HG03045 (cell line): Measurements from ENCODE around the gene OTOS.

Source experiments
- ATAC-seq: cut with Tn5 transposase; IDR thresholded peaks from one replicate; pipeline ENCODE4 v1.9.1; 2021; ENCODE audit warnings: mild to moderate bottlenecking, moderate library complexity; ENCODE audit not compliant: unreplicated experiment

Gene OTOS

GRCh38 chr2:240153418-240153817 lies 13.0 kb upstream of the OTOS start:
- ATAC-seq: no peak

DNA sequence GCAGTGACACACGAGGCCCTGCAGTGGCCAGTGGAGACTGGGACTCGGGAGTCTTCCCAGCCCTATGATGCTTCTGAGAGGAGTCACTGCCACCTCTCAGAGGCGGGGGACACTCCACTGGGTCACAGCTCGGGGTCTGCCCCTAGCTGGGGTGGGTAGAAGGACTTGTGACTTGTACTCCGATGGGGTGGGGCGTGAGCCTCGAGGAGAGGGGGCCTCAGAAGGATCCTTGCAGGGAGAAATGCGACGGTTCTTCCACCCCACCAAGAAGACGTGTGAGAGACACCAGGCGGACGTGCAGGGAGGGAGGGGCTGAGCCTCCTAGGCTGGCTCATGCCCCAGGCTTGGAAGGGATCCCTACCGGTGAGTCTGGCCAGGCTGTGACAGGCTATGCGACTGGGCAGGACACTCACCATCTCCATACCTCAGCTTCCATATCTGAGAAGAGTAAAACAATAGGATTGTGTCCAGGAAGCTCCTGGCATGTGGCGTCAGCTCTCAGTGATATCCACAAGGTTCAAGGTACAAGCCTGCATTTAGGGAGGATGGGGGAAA lies 11.1 kb upstream of the OTOS start:
- no peak for ATAC-seq

- no peak for ATAC-seq
Observed at GRCh38 chr2:240149943-240150784, 9.7 kb upstream of the OTOS start.

DNA sequence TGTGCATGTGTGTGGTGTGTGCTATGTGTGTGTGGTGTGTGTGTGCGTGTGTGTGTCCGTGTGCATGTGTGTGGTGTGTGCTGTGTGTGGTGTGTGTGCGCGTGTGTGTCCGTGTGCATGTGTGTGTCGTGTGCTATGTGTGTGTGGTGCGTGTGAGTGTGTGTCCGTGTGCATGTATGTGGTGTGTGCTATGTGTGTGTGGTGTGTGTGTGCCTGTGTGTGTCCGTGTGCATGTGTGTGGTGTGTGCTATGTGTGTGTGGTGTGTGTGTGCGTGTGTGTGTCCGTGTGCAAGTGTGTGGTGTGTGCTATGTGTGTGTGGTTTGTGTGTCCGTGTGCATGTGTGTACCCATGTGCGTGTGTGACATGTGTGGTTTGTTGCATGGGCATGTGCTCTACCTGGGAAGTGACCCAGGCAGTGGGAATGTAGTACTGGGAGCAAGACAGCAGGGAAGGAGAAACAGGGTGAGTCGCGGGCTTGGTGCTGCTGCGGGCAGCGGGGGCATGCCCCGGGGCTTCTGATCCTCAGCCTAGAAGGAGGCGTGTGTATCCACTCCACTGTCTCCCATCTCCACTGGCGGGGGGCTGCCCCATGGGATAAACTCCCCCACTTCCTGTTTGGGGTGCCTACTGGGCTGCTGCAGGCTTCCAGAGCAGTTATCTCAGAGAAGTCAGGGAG lies 7.6 kb upstream of the OTOS start:
- ATAC-seq: no peak

- ATAC-seq: no peak
Observed at GRCh38 chr2:240147382-240147781, 6.9 kb upstream of the OTOS start.

DNA sequence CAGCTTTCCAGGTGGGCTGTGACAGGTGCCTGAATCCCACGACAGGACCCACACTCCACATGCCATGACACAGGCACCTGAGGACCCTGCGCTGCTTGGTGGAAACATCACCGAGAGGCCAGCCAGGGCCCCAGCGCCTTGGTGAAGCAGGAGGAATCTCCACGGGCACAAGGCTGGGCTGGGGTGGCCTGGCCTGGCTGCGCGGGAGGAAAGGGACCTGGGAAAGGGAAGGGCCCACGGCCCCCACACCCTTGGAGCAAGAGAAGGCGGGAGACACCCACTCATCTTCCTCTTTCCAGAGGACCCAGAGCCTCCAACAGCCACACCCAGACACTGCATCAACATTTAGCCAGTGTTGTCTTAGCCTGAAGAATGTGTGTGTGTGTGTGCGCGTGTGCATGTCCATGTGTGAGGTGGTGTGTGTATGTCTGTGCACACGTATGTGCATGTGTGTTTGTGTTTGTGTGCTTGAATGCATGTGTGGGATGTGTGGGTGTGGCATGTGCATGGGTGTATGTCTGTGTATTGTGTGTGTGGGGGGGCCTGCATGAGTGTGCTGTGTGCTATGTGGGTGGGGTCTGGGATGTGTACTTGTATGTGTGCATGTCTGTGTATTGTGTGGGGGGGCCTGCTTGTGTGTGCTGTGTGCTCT lies 6.3 kb upstream of the OTOS start:
- ATAC-seq: no peak

DNA sequence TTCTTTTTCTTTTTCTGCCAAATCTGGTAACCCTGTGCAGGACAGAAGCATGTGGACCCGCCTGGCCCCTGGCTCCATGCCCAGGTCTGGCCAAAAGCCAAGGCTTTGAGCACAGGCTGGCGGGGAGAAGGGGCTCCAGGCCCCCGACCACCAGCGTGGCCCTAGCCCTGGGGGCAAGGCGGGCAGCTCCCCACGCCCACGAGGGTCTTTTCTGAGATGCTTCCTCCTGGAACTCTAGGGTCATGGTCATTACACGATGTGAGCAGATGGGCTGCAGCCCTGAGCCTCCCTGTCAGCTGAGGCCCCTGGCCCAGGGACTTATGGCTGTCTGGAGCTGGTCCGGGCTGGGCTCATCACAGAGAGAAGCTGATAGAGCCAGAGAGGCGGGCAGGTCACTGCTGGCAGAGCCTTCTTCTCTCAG lies 5.7 kb upstream of the OTOS start:
- ATAC-seq: no peak

- no peak for ATAC-seq
Observed at GRCh38 chr2:240145461-240145860, 5.0 kb upstream of the OTOS start.

GRCh38 chr2:240144649-240145261 lies 4.3 kb upstream of the OTOS start:
- ATAC-seq: no peak

GRCh38 chr2:240143801-240144648 lies 3.6 kb upstream of the OTOS start:
- no peak for ATAC-seq

DNA sequence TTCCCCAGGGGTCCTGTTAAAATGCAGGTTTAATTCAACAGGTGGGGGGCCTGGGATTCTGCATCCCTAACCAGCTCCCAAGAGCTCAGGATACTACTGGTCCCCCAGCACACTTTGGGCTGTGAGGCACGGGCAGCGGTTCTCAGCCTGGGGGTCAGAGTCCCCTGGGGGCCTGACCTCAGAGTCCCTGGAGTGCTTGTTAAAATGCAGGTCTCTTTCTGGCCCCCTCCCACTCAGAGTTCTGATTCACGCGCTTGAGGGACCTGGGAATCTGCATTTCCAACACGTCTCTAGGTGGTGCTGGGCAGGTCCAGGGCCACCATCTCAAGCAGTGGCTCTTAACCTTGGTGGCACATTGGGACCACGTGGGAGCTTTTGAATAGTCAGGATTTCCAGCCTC lies 2.8 kb upstream of the OTOS start:
- no peak for ATAC-seq

GRCh38 chr2:240142859-240143258 lies 2.4 kb upstream of the OTOS start:
- no peak for ATAC-seq

DNA sequence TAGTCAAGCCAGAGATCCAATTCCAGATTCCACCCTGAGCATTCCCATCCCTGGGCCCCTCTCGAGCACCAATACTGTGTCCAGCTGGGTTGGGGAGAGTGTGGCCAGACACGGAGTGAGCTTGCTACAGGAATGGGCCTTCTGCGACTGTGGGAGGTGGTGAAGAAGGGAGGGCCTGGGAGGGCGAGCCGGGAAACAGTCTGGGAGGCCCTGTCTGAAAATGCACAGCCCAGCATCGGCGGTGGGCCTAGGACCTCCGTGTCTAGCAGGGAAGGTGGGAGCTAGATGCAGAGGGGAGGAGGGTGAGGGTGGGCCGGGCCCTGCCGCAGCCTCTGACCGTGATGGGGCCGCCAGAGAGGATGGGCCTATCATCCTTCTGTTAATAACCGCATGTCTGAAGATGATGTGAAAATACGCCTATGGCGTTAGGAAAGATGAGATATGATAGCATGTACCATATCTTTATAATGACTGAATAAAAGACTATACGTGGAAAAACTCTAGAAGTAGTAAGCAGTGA lies 1.9 kb upstream of the OTOS start:
- ATAC-seq: no peak

DNA sequence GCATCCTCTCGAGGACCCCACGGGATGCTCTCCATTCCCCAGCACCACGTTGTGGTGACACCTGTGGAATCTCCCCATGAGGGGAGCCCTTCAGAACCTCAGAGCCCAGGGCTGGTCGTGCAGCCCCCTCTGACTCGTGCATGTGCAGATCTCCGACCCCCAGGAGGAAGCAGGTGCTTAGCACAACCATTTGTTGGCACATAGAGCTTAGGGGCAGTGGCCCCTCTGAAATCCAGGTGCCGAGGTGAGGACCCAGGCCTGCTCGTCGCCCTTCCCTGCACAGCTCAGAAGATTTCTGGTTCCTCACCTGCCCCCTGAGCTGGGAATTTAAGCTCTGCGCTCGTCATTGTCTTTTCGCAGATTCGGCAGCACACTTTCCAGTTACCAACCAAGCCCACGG lies 1.3 kb upstream of the OTOS start:
- ATAC-seq: no peak

- no peak for ATAC-seq
Observed at GRCh38 chr2:240140920-240141319, 462 bp upstream of the OTOS start.

DNA sequence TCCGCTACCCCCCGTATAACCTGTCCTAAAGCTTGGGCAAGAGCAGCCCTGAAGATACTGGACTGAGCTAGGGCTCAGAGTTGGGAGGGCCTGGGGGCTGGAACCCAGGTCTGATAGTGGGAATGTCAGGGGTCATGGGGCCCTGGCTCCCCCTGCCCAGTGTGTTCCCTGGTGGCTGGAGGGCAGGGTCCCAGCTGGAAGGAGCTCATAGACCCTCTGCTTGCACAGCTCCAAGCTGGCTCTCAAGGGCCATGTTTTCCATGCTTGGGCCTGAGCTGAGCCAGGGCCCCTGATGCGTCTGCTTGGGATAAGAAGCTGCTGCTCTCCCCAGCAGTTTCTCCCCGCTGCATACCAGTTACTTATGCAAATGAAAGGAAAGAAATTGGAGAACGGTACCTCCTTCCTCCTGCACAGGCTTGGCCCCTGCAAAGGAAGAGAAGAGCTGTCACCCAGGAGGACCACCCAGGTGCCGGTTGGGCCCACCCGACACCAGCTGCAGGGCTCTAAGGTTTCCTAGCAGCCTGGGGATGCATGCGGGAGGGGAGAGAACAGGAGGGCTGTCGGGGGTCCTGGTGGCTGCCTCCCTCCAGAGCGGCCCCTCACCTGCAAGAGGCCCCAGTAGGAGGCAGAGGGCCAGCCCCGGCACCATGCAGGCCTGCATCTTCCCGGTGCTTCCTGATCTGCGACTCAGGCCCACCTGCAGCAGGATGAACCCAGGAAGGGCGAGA lies 628 bp downstream of the OTOS start:
- no peak for ATAC-seq

GRCh38 chr2:240139011-240139441 lies 1.4 kb downstream of the OTOS start:
- no peak for ATAC-seq

GRCh38 chr2:240138254-240138984 lies 2.0 kb downstream of the OTOS start:
- no peak for ATAC-seq
